Measurements from ENCODE around the gene PLIN4.

The PLIN4 gene

GRCh38 chr19:4488496-4488895, 29.8 kb downstream of the PLIN4 start:
- no peak overlapping the region for H3K4me3 ChIP-seq (ENCODE audit: low read depth, low read length)
- TF ChIP-seq POLR2A (IDR thresholded peaks at IDR 0.05; ENCODE audit: extremely low read depth, insufficient read length) (no peak), MYC (IDR thresholded peaks at IDR 0.05; ENCODE audit: low read depth, low read length) (no peak), CTCF (IDR thresholded peaks at IDR 0.05; ENCODE audit: low read depth, low read length) (no peak)
- TF ChIP-seq, protein P1, sequence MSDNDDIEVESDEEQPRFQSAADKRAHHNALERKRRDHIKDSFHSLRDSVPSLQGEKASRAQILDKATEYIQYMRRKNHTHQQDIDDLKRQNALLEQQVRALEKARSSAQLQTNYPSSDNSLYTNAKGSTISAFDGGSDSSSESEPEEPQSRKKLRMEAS (IDR thresholded peaks at IDR 0.05; ENCODE audit: low read depth, low read length): no peak
- DNase-seq (ENCODE audit: low read depth): no peak

DNA sequence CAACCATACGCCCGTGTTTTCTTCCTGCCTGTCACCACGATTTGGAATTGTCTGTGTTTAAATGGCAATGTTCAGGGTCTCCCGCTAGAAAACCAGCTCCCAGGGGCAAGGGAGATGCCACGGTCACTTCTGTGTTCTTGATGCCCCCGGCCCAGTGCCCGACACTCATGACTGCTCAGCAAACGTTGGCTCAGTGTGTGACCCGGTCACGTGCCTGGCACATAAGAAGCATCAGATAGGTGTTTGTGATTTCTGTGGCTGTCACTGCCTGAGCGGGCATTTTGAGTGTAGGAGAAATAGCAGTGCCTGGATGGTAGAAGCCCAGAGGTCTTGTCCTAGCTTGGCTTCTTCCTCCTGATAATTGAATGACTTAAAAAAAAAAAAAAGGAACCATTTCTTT, 30.7 kb downstream of the PLIN4 start:
- no peak for DNase-seq (ENCODE audit: low read depth)
- TF ChIP-seq MYC (IDR thresholded peaks at IDR 0.05; ENCODE audit: low read depth, low read length): no peak
- TF ChIP-seq CTCF (IDR thresholded peaks at IDR 0.05; ENCODE audit: low read depth, low read length): no peak
- H3K4me3 ChIP-seq (ENCODE audit: low read depth, low read length): no peak overlapping the region

GRCh38 chr19:4483385-4483784, 34.9 kb downstream of the PLIN4 start:
- TF ChIP-seq POLR2A (IDR thresholded peaks at IDR 0.05; ENCODE audit: extremely low read depth, insufficient read length) (no peak), CTCF (IDR thresholded peaks at IDR 0.05; ENCODE audit: low read depth, low read length) (no peak), MYC (IDR thresholded peaks at IDR 0.05; ENCODE audit: low read depth, low read length) (no peak)
- TF ChIP-seq, protein P1 (IDR thresholded peaks at IDR 0.05; ENCODE audit: low read depth, low read length): no peak
- H3K4me3 ChIP-seq (ENCODE audit: low read depth, low read length): no peak overlapping the region
- no peak for DNase-seq (ENCODE audit: low read depth)

DNA sequence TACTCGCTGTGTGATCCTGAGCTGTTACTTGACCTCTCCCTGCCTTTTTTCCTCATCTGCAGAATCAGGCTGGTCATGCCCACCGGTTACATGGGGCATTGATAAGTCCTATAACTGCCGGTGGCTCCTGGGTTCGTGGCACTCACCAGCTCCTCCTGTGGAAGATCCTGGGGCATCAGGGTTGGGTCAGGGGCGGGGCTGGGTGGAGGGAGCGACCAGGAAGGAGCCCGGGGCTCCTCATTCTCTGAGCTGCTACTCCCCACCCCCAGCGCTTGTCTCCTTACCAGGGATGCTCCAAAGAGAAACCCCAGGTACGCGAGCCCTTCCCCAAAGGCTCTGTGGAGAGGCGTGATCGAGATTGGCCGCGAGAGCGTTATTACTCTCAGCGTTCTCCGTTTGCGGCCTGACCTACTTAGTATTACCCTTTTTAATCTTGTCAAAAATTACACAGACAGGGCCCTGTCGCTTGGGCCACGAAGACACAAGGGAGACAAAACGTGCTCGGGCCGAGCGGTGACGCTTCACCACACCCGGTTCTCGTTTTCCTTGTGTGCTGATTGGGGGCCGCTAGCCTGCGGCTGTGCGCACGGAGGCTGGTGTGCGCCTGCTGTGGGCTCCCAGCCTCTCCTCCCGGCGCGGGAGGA, 35.4 kb downstream of the PLIN4 start:
- no peak overlapping the region for H3K4me3 ChIP-seq (ENCODE audit: low read depth, low read length)
- DNase-seq (ENCODE audit: low read depth): no peak
- TF ChIP-seq MYC (IDR thresholded peaks at IDR 0.05; ENCODE audit: low read depth, low read length): no peak
- TF ChIP-seq, protein P1 (IDR thresholded peaks at IDR 0.05; ENCODE audit: low read depth, low read length): no peak
- TF ChIP-seq POLR2A (IDR thresholded peaks at IDR 0.05; ENCODE audit: extremely low read depth, insufficient read length): no peak
- no peak for TF ChIP-seq CTCF (IDR thresholded peaks at IDR 0.05; ENCODE audit: low read depth, low read length)

GRCh38 chr19:4477034-4477801, 41.1 kb downstream of the PLIN4 start:
- no peak for DNase-seq (ENCODE audit: low read depth)
- TF ChIP-seq POLR2A (IDR thresholded peaks at IDR 0.05; ENCODE audit: extremely low read depth, insufficient read length) (no peak), CTCF (IDR thresholded peaks at IDR 0.05; ENCODE audit: low read depth, low read length) (no peak), MYC (IDR thresholded peaks at IDR 0.05; ENCODE audit: low read depth, low read length) (no peak)
- TF ChIP-seq, protein P1 (IDR thresholded peaks at IDR 0.05; ENCODE audit: low read depth, low read length): no peak
- no peak overlapping the region for H3K4me3 ChIP-seq (ENCODE audit: low read depth, low read length)
